NCI-H2196 treated with DMSO at 0.1 percent for 48 hours (cell line): ENCODE data around the gene TLR1.
"Not testable (repeated sequence)": the region's sequence is repeated elsewhere in the genome, so short reads cannot be mapped to it uniquely, and the experiment has no call there.

Source experiments
- DNase-seq: peaks from one replicate; lab custom pipeline; 2025; ENCODE audit not compliant: unreplicated experiment; lab: John Stamatoyannopoulos, UW

Gene TLR1

DNA sequence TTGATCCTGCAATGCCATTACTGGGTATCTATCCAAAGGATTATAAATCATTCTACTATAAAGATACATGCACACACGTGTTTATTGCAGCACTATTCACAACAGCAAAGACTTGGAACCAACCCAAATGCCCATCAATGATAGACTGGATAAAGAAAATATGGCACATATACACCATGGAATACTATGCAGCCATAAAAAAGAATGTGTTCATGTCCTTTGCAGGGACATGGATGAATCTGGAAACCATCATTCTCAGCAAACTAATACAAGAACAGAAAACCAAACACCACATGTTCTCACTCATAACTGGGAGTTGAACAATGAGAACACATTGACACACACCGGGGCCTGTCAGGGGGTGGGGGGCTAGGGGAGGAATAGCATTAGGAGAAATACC, 26.7 kb downstream of the TLR1 start:
- not testable (repeated sequence) for DNase-seq

DNA sequence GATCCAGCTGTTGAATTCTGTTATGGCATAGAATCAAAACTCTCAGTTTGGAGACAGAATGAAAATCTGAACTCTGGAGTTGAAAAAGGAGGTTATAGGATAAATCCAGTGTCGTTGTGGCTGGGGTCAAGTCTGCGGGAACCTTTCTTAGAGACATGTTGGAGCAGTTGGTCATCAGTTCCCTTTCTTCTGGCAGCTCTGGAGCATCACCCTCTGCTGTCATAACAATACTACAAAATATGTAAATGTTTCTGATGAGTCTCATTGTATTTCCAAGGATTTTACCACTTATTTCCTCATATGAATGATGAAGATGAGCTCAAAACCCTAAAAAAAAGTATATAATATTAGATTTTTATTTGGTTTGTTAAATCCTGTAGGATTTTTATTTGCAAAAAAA, 29.3 kb downstream of the TLR1 start:
- DNase-seq: no peak

DNA sequence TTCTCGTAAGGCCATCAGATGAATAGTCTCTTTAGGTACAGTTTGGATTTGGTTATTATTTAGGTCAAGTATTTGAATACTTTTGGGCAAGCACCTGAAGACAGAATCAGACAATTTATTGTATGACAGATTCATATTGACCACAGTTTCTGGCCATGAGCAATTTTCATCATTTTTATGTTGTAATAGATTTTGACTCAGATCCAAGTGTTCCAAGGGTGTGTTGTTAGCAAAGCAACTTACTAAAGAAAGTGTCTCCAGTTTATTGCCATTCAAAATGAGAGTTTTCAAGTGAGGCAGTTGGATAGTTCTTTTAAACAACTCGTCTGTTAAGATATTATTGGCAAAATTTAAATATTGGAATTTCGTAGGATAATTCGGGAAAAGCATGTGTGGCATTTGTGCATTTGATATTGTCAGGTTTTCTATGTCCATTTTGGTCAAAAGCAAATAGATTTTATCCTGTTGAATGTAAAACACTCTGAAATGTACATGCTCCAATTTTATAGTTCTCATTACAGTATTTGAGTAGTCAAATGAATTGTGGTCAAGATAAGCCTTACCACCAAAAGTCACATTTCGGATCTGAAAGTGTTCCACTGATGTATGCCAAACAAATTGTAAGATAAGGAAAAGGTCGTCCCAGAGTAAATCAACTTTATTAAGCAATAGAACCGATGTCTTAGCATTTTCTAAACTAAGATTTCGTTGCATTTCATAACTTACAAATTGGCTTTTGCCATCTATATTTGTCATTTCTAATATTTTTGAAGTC, 30.2 kb downstream of the TLR1 start:
- DNase-seq: no peak

DNA sequence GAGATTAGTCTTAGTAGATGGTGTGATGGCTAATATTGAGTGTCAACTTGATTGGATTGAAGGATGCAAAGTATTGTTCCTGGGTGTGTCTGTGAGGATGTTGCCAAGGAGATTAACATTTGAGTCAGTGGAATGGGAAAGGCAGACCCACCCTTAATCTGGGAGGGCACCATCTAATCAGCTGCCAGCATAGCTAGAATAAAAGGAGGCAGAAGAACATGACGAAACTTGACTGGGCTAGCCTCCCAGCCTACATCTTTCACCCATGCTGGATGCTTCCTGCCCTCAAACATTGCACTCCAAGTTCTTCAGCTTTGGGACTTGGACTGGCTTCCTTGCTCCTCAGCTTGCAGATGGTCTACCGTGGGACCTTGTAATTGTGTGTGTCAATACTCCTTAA, 34.3 kb downstream of the TLR1 start:
- not testable (repeated sequence) for DNase-seq

DNA sequence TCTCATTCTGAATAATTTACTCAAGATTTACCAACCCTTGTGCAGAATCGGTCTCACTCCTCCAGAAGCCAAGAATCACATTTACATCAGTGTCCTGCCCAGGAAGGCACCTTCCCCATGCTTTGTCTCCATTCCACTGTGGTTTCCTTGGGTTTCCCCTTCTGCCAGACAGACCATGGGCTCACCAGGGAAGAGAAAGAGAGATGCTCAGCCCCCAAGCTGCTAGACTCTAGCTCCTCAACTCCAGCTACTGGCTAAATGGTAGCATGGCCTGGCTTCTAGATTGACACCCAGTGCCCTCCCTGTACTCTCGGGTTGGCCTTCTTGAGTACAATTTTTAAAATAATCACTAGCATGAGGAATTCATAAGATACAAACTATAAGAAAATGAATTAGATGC, 34.7 kb downstream of the TLR1 start:
- DNase-seq: no peak

DNA sequence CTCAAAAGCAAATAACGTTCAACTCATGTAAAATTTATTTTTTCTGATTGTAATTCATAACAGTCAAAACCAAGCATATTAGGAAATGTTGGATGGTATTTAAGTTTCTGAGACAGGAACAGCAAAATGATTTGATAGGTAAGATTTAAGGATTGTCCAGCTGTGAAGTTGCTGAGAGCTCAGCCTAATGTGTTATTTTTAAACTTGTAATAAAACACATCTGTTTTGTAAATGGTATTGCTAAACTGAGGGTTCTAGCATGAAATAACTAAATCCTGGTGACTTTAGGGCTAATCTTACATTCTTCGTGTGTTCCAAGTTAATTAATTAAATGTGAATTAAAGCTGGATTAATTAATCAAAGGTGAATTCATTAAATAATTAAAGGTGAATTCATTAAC, 35.1 kb downstream of the TLR1 start:
- DNase-seq: no peak

DNA sequence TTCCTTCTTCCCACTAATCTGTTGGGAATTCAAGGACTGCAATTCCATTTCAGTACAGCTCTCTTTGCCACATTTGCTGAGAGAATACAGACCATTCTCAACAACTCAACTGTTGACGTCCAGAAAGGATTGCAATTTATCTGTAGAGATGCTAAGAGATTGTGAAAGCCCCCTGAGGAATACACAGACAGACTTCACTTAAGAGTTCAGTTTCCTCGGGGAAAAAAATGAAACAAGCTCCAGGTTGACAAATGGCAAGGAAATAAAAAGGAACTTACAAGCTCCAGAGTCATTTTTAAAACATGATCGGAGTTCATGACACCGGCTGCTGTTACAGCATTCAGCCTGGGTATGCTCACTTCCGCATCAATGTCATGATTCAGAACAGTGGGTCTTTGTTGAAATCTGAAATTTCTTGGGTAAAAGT, 35.6 kb downstream of the TLR1 start:
- DNase-seq: no peak

DNA sequence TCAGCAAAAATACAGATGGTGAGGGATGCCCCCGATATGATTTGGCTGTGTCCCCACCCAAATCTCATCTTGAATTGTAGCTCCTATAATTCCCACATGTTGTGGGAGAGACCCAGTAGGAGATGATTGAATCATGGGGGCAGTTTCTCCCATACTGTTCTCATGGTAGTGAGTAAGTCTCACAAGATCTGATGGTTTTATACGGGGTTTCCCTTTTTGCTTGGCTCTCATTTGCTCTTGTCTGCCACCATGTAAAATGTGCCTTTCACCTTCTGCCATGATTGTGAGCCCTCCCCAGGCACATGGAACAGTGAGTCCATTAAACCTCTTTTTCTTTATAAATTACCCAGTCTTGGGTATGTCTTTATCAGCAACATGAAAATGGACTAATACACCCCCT, 37.7 kb downstream of the TLR1 start:
- not testable (repeated sequence) for DNase-seq

DNA sequence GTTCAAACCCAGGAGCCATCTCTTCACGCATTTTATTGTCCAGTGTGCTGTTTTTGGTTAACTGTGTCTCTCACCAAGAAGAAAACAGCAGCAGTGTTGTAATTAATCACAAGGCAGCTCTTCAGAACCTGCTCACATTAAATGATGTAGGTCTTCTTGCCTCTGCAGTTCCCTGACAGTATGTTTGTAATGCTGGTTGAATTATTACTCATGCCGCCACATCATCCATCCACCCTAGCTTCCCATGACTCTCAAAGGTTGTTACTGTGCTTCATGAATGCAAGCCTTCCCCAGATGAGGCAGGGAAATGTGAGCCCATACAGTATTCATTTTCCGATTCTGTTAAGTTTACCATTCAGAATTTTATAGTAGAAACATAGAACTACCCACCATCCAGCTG, 39.2 kb downstream of the TLR1 start:
- DNase-seq: no peak

DNA sequence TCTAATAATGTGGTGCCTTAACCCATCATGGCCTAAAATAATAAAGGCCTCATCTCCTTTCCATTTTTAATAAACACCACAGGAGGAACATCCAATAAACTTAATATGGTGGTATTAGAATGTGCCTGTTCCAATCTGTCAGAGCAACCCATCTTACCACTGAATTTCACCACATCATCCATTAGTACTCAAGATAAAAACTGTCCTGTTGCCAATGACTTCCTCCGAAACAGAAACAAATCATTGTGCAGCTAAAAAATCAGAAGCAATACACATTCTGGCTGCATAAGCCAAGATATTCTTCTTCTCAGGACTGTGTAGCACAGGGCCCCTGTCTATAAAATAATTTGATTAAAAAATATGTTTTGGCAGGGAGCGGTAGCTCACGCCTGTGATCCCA, 40.3 kb downstream of the TLR1 start:
- DNase-seq: no peak

DNA sequence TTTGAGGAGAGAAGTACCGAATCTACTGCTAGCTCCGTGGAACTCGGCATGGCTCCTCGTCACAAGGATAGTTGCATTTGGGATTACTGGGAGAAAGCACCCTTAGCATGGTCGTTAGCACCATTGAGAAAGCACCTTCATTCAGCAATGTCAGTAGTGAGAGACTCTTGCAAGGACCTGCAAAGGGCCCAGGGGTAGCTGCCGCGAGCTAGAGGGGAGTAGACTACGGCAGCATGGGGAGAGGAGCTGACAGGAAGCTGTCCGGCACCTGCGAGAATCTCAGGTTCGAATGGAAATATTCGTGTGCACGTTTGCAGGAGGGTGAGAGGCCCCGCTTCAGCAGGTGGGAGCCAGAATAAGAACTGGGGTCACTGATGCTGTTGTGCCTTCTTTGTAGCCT, 42.0 kb downstream of the TLR1 start:
- DNase-seq: no peak

DNA sequence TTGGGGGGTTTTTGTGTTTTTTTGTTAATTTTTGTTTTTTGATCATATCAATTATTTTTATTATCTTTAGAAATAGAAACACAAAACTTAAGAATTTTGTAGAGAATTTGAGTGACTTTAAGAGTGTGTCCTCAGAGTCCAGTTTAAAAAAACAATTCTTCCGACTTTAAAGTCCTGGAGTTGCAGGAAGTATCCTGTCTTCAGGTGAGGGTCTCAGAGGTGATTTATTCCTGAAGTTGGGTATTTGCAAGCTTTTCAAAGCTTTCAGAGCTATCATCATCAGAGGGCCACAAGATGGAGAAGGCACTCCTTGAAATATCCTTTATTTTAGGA, 44.8 kb downstream of the TLR1 start:
- DNase-seq: no peak

DNA sequence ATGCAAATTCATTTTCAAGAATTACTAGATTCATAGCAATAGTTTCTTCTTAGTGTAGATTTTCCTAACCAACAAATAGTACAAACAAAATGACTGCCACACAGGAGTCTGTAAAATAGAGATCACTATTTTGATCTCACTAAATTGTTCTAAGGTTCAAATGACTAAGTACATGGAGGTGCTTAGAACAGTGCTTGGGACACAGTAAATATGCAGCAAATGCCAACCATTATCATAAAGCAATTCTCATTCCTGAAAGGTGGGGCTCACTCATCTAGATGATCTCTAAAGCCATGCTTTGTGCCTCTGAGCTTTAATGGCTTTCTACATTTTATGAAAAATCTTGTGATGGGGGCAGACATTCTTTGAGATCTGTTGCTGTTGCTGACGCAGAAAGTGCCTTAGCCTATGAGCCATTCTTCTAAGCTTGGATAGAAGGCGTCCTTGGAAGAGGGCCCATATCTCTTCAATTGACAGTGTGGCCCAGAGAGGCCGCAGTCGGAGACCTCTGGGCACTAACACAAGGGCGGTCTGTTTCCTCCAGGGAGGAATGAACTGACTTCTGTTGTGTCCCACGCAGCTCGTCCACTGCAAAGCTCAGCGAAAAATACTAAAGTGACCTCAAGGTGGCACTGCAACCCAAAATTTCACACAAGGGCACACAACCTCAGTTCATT, 45.3 kb downstream of the TLR1 start:
- no peak for DNase-seq

DNA sequence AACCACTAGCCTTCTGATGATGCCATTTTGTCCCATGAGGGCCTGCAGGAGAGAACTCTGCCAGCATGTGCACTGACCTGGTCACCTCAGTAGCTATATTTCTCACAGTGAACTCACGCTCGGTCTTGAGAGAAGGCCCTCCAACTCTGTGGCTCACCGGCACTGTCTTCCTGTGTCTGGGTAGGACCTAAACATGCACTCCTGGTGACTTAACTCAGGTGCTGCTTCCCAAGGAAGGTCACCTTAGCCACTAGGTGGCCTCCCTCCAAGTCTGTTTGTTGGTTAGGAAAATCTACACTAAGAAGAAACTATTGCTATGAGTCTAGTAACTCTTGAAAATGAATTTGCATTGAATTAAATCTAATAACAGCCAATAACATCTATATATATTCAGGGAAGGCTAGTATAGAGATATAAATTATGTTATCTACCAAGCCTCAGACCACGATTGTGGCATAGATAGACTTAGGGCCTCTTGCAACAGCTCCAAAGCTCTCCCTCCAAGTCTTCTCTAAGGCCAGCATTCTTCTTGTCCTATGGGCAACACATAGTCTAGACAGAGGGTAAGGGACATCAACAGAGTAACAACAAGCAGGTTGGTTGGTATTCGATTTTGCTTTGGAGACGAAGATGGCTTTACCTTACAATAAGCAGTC, 46.5 kb downstream of the TLR1 start:
- DNase-seq: no peak

DNA sequence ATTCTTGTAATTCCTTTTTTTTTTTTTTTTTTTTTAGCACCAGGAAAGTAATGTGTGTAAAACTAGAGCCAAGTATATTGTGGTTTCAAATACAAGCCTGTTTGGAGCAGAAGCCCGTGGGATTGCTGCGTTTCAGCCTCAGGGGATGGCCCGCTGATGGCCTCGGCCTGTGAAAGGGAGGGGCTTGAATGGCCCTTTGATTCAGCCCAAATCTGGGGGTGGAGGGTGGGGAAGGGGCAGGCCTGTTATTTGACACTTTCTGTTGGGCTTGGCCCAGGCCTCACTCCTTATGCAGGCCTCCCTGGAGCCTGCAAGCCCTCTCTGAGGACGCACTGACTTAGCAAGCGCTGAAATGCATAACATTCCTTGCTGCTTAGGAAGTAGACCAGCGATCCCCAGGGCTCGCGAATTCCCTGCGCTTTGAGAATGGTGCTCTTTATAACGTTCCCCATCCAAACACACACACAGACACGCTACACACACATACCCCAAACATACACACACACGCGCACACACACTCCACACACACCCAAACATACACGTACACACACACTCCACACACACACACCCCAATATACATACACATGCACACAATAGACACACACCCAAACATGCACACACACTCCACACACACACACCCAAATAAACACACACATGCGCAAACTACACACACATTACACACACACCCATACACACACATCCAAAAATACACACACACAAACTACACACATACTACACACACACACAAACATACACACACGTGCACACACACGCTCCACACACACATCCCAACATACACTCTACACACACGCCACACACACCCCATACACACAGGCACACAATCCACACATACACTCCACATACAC, 51.4 kb downstream of the TLR1 start:
- DNase-seq: no peak

DNA sequence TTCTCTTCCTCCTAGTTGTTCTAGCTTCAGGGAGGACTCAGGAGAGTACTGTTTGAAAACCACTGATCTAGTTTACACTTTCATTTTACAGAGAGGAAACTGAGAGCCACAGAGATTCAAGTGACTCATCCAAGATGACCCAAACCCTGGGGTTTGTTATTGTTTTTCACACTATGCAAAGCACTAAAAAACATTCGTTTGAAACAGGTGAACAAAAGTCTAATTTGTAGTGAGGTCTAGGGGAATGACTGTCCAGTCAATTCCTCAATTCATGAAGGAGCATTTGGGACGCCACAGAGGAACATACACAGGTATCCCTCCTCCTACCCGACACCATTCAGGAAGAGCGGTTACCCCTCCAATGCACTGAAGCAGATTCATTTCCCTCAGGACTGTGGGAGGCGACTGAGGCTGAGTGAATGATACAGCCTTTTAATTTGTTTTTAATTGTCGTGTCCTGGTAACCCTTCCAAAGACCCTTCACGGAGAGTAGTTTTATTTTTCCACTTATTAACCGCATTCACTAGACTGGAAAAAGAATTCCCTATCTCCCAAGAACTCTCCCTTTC, 52.1 kb downstream of the TLR1 start:
- DNase-seq: no peak

DNA sequence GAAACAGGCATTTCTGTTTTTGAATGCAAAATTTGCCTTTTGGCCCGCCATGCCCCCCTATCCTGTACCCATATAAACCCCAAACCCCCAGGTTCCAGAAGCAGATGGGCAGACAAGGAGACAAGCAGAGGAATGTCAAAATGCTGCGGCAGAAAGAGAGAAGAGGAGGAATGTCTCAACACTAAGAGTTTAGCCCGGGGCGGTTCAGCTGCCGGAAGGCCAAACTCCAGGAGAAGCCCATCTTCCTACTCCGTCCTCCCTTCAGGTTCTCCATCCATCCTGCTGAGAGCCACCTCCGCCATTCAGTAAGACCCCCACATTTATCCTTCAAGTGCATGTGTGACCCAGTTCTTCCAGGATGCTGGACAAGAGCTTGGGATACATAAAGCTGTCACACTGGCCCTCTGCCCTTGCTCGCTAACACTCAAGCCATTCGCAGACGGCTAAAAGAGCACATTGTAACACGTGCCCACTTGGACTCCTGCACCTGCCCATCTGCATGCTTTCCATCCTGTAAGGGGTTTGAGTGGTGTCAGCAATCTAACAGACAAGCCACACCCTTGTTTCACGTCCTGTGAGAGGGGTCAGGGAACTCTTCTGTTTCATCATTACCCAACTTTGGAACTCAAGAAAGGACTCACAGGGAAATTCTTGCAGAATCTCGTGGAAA, 53.1 kb downstream of the TLR1 start:
- DNase-seq: no peak

DNA sequence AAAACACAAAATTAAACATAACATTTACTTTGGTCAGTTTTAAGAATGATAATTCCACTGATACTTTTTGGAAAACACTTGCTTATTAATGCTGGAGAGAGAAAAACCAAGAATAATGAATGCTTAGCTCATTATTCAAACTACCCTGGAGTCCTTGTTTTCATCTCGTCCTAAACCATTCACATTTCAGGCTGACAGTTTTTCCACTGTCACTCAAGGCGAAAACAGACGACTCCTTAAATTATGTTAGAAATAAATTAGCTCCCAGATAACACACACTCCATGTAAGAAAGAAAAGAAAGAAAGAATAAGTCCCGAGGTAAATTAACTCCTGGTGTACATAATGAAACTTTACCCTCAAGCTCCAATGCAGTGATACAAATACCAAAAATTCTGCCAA, 55.3 kb downstream of the TLR1 start:
- no peak for DNase-seq

DNA sequence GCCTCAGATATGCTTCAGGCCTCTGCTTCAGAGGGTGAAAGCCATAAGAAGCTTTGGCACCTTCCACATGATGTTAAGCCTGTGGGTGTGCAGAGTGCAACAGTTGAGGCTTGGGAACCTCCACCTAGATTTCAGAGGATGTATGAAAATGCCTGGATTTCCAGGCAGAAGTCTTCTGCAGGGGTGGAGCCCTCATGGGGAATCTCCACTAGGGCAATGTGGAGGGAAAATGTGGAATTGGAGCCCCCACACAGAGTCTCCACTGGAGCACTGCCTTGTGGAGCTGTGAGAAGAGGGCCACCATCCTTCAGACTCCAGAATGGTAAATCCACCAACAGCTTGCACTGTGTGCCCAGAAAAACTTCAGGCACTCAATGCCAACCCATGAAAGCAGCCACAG, 57.0 kb downstream of the TLR1 start:
- DNase-seq: no peak
